ENCODE measurements around the gene PKIG. TPM values are rescaled to one million over a fixed set of nuclear protein-coding genes. Genes with fewer than 3 reads are reported as not detected.

PKIG gene
- total and polyA plus RNA-seq, 12 donors: 43.9 to 225 (median 111) TPM

DNA sequence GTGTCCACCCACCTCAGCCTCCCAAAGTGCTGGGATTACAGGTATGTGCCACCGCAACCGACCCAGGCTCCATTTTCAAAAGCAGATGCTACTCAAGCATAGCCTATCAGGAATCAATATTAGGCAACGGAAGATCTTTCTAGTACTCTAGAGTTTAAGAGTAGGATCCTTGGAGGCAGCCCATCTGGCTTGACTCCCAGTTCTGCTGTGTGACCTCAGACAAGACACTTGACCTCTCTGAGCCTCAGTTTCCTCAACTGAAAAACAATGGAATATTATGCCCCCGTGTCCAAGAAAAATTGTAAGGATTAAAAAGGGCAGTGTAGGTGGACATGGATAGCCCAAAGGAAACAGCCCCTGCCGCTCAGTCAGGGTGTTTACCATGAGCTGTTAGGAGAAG, 54.7 kb downstream of the PKIG start:
- no peak for TF ChIP-seq POLR2A (IDR thresholded peaks at IDR 0.05)
- TF ChIP-seq, protein P1, sequence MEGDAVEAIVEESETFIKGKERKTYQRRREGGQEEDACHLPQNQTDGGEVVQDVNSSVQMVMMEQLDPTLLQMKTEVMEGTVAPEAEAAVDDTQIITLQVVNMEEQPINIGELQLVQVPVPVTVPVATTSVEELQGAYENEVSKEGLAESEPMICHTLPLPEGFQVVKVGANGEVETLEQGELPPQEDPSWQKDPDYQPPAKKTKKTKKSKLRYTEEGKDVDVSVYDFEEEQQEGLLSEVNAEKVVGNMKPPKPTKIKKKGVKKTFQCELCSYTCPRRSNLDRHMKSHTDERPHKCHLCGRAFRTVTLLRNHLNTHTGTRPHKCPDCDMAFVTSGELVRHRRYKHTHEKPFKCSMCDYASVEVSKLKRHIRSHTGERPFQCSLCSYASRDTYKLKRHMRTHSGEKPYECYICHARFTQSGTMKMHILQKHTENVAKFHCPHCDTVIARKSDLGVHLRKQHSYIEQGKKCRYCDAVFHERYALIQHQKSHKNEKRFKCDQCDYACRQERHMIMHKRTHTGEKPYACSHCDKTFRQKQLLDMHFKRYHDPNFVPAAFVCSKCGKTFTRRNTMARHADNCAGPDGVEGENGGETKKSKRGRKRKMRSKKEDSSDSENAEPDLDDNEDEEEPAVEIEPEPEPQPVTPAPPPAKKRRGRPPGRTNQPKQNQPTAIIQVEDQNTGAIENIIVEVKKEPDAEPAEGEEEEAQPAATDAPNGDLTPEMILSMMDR (IDR thresholded peaks at IDR 0.05): no peak
- DNase-seq: no peak
- Histone ChIP-seq H3K27ac (peak overlapping the region in 1 of 5 donors; percentile 25), H3K4me1 (replicated peaks in 1 of 2) (peaks cover 3 to 7% of the 10 kb centered on the region in 2 donors), H3K4me3 (no peak overlapping the region), H3K36me3 (replicated peaks in 1 of 2) (no peaks in the 10 kb centered on the region), H3K9me3 (replicated peaks in 1 of 3) (no peaks in the 10 kb centered on the region), H3K27me3 (no peaks in the 10 kb centered on the region)
- intact Hi-C loops (cut with DNase I): no loop called here
- WGBS, 4 donors: 85 to 90% (median 88%) methylated on average over 5 of the region's 5 CpGs

DNA sequence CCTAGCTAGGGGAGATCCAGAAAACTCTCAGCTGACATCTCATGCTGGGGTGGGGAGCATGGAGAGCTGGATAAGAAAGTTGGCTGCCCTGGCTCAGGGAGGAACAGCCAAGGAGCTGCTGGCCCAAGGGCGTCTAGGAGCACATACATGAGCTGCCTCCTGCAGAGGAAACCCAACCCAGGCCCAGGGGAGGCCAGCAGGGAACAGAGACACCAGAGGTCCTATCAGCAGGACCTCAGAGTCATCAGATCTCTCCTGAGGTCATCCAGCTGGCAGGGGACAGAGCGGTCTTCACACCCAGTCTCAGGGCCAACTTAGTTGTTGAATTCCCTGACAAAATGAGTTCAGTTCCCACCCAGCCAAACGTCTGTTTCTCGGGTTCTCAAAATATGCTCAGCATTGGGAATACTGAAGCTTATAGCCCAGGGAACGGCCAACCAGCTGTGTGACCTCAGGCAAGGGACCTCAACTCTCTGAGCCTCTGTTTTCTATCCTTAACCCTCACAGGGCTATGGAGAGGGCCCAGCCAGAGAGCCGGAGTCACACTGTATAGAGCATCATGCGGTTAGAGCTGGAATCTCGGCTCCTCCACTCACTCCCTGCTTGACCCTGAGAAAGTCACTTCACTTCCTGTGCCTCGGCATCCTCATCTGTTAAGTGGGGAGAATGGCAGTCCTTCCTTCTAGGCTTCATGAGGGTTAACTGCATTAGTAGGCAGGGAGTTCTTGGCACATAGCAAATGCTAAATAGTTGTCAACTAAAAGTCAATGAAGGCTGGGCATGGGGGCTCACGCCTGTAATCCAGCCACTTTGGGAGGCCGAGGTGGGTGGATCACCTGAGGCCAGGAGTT, 55.4 kb downstream of the PKIG start:
- intact Hi-C loops (cut with DNase I): no loop called here
- Histone ChIP-seq H3K4me1 (replicated peaks in 1 of 2) (peaks cover 10 to 14% of the 10 kb centered on the region in 2 donors), H3K36me3 (replicated peaks in 1 of 2) (no peaks in the 10 kb centered on the region), H3K4me3 (no peak overlapping the region), H3K27me3 (no peaks in the 10 kb centered on the region), H3K27ac (peak overlapping the region in 1 of 5 donors; percentile 25), H3K9me3 (replicated peaks in 1 of 3) (no peaks in the 10 kb centered on the region)
- TF ChIP-seq, protein P1 (IDR thresholded peaks at IDR 0.05): no peak
- no peak for TF ChIP-seq POLR2A (IDR thresholded peaks at IDR 0.05)
- DNase-seq: no peak
- WGBS, 4 donors: 69 to 74% (median 70%) methylated on average over 11 of the region's 11 CpGs

DNA sequence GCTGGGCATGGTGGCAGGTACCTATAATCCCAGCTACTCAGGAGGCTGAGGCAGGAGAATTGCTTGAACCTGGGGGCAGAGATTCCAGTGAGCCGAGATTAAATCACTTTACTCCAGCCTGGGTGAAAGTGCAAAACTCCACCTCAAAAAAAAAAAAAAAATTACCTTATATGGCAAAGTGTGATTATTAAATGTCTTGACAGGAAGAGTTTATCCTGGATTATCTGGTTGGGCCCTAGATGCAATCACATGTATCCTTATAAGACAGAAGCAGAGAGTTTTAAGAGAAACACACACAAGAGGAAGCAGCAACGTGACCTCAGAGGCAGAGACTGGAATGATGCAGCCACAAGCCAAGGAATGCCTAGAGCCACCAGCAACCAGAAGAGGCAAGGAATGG, 58.1 kb downstream of the PKIG start:
- intact Hi-C loops (cut with DNase I): no loop called here
- no peak for TF ChIP-seq POLR2A (IDR thresholded peaks at IDR 0.05)
- TF ChIP-seq, protein P1 (IDR thresholded peaks at IDR 0.05): no peak
- Histone ChIP-seq H3K4me3 (no peak overlapping the region), H3K9me3 (replicated peaks in 1 of 3) (no peaks in the 10 kb centered on the region), H3K36me3 (replicated peaks in 1 of 2) (no peaks in the 10 kb centered on the region), H3K4me1 (replicated peaks in 1 of 2) (peaks cover 28% of the 10 kb centered on the region in 2 donors), H3K27me3 (no peaks in the 10 kb centered on the region), H3K27ac (no peak overlapping the region)
- no peak for DNase-seq
- 85 to 97% (median 93%) methylated on average over 2 of the region's 2 CpGs for WGBS, 4 donors

DNA sequence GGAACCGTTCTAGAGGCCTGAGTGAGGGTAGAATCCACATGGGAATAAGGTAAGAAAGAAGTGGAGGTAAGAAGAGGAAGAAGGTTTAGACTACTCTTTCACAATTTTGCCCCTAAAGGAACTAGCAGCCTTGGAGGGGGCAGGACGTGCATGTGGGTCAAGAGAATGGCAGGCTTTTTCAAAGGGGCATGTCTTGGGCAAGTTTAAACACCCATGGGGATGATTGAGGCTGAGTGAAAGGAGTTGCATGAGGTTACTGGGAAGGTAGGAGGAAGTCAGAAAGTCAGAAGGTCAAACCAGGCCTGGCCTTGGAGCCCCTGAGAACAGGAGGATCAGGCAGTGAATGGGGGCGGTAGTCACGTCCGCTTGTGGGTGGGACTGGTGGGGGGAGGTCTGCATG, 58.9 kb downstream of the PKIG start:
- no peak for TF ChIP-seq POLR2A (IDR thresholded peaks at IDR 0.05)
- TF ChIP-seq, protein P1 (IDR thresholded peaks at IDR 0.05): no peak
- Histone ChIP-seq H3K4me3 (no peak overlapping the region), H3K27me3 (no peaks in the 10 kb centered on the region), H3K27ac (no peak overlapping the region), H3K4me1 (replicated peaks in 1 of 2) (peaks cover 28 to 32% of the 10 kb centered on the region in 2 donors), H3K36me3 (replicated peaks in 1 of 2) (no peaks in the 10 kb centered on the region), H3K9me3 (replicated peaks in 1 of 3) (no peaks in the 10 kb centered on the region)
- 81 to 89% (median 85%) methylated on average over 5 of the region's 5 CpGs for WGBS, 4 donors
- DNase-seq: no peak
- intact Hi-C loops (cut with DNase I): no loop called here

Data from adrenal gland (tissue), 12 donors.